ENCODE data around the gene LEMD2. TPM values are rescaled to one million over a fixed set of nuclear protein-coding genes. Genes with fewer than 3 reads are reported as not detected.

LEMD2 gene
- polyA plus RNA-seq, 3 donors = 11.4 to 59.5 (median 13.8) TPM

DNA sequence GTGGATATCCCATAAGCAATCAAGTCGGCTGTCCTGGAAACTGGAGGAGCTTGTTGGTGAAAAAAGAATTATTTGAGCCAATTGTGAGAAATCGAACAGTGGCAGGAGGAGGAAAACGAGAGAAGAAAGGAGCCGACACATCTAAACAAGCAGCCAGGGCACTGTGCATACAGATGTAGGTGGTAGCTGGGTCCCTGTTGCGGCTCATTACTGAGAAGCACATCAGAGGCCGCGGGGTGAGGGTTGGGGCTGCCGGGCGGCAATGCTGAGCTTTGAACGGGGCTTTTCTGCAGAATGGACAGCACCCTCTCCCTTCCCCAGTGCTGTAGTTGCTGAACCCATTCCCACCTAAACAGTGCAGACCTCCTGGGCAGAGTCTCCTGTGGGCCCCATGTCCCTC is 4.1 kb upstream of the LEMD2 start:
- peaks cover 15 to 24% (median 24%) of the 10 kb centered on the region in 3 donors for H3K27me3 Mint-ChIP-seq (ENCODE audit: low read depth in 3 of 3)
- no peaks in the 10 kb centered on the region for H3K36me3 ChIP-seq (replicated peaks in 1 of 2; ENCODE audit: control insufficient read depth in 1 of 2, insufficient read depth in 2 of 2, low read length in 2 of 2)
- H2AFZ ChIP-seq (ENCODE audit: insufficient read depth, low read depth, low read length, poor library complexity, severe bottlenecking) = no peak overlapping the region
- no peak overlapping the region for H3K4me2 ChIP-seq (replicated peaks; ENCODE audit: extremely low read depth, low read length, poor library complexity, severe bottlenecking)
- H3K27ac ChIP-seq (ENCODE audit: low read depth in 1 of 2, low read length in 2 of 2) = no peak overlapping the region
- H3K9me3 Mint-ChIP-seq = peaks cover 0 to under 1% (median 0%) of the 10 kb centered on the region in 7 donors
- peaks cover 0 to 21% of the 10 kb centered on the region in 2 donors for H3K27me3 ChIP-seq (ENCODE audit: control insufficient read depth in 2 of 2, insufficient read depth in 2 of 2, low read length in 2 of 2)
- H3K4me1 Mint-ChIP-seq = peaks cover 6% of the 10 kb centered on the region
- no peak overlapping the region for H3K27ac Mint-ChIP-seq
- no peaks in the 10 kb centered on the region for H3K36me3 Mint-ChIP-seq
- no peaks in the 10 kb centered on the region for H4K20me1 ChIP-seq (ENCODE audit: insufficient read depth, low read length)
- no peak overlapping the region for H3K4me3 ChIP-seq (replicated peaks in 1 of 3; ENCODE audit: low read depth in 2 of 3, low read length in 3 of 3)
- H3K9ac ChIP-seq (ENCODE audit: insufficient read depth, low read length, poor library complexity, severe bottlenecking) = no peak overlapping the region
- no peak overlapping the region for H3K4me3 Mint-ChIP-seq
- H3K4me1 ChIP-seq (ENCODE audit: control insufficient read depth in 1 of 2, insufficient read depth in 2 of 2, low read length in 2 of 2) = peaks cover 4 to 10% of the 10 kb centered on the region in 2 donors
- TF ChIP-seq, protein P1, sequence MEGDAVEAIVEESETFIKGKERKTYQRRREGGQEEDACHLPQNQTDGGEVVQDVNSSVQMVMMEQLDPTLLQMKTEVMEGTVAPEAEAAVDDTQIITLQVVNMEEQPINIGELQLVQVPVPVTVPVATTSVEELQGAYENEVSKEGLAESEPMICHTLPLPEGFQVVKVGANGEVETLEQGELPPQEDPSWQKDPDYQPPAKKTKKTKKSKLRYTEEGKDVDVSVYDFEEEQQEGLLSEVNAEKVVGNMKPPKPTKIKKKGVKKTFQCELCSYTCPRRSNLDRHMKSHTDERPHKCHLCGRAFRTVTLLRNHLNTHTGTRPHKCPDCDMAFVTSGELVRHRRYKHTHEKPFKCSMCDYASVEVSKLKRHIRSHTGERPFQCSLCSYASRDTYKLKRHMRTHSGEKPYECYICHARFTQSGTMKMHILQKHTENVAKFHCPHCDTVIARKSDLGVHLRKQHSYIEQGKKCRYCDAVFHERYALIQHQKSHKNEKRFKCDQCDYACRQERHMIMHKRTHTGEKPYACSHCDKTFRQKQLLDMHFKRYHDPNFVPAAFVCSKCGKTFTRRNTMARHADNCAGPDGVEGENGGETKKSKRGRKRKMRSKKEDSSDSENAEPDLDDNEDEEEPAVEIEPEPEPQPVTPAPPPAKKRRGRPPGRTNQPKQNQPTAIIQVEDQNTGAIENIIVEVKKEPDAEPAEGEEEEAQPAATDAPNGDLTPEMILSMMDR (IDR thresholded peaks at IDR 0.05) = no peak
- 86% methylated on average over 7 of the region's 10 CpGs for WGBS (ENCODE audit: insufficient coverage)
- intact Hi-C loops (cut with micrococcal nuclease) = no loop called here
- no peaks in the 10 kb centered on the region for H3K9me3 ChIP-seq (replicated peaks in 1 of 2; ENCODE audit: control insufficient read depth in 1 of 2, insufficient read depth in 1 of 2, low read length in 2 of 2)
- DNase-seq = no peak
- H3K79me2 ChIP-seq (ENCODE audit: insufficient read depth, low read length) = peaks cover 12% of the 10 kb centered on the region

DNA sequence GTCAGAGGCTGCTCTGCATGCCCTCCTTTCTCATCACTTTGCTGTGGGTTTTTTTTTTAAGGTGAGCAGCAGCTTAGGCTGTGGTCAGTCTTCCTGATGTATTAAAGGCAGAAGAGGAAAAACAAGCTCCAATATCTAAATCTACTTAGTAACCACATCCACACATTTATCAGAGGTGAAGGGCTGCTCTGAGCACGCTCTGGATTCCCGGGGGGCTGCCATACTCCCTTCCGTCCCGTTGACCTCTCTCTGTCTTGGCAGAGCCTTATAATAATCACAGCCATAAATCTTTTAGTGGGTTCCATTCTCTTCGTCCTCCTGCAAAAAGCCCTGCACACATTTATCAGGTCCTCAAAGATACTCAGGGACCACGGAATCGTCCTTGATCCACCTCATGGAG is 2.7 kb upstream of the LEMD2 start:
- Histone ChIP-seq H3K27ac (ENCODE audit: low read depth in 1 of 2, low read length in 2 of 2) (no peak overlapping the region), H3K9me3 (replicated peaks in 1 of 2; ENCODE audit: control insufficient read depth in 1 of 2, insufficient read depth in 1 of 2, low read length in 2 of 2) (no peaks in the 10 kb centered on the region), H3K4me1 (ENCODE audit: control insufficient read depth in 1 of 2, insufficient read depth in 2 of 2, low read length in 2 of 2) (peaks cover 18 to 23% of the 10 kb centered on the region in 2 donors), H3K36me3 (replicated peaks in 1 of 2; ENCODE audit: control insufficient read depth in 1 of 2, insufficient read depth in 2 of 2, low read length in 2 of 2) (peaks cover 0 to 3% of the 10 kb centered on the region in 2 donors), H2AFZ (ENCODE audit: insufficient read depth, low read depth, low read length, poor library complexity, severe bottlenecking) (no peak overlapping the region), H3K9ac (ENCODE audit: insufficient read depth, low read length, poor library complexity, severe bottlenecking) (no peak overlapping the region), H3K4me2 (replicated peaks; ENCODE audit: extremely low read depth, low read length, poor library complexity, severe bottlenecking) (no peak overlapping the region), H4K20me1 (ENCODE audit: insufficient read depth, low read length) (peaks cover 13% of the 10 kb centered on the region), H3K79me2 (ENCODE audit: insufficient read depth, low read length) (peaks cover 24% of the 10 kb centered on the region), H3K27me3 (ENCODE audit: control insufficient read depth in 2 of 2, insufficient read depth in 2 of 2, low read length in 2 of 2) (peaks cover 0 to 21% of the 10 kb centered on the region in 2 donors), H3K4me3 (replicated peaks in 1 of 3; ENCODE audit: low read depth in 2 of 3, low read length in 3 of 3) (no peak overlapping the region)
- WGBS (ENCODE audit: insufficient coverage) = 90% methylated on average over 5 of the region's 7 CpGs
- Mint-ChIP-seq H3K4me3 (peak overlapping the region in 1 of 2 donors; percentile 3), H3K27ac (no peak overlapping the region), H3K4me1 (peaks cover 20% of the 10 kb centered on the region), H3K9me3 (peaks cover 0 to 1% (median 0%) of the 10 kb centered on the region in 7 donors), H3K27me3 (ENCODE audit: low read depth in 3 of 3) (peaks cover 9 to 17% (median 16%) of the 10 kb centered on the region in 3 donors), H3K36me3 (peaks cover 1 to 3% of the 10 kb centered on the region in 2 donors)
- TF ChIP-seq, protein P1 (IDR thresholded peaks at IDR 0.05) = no peak
- no peak for DNase-seq
- intact Hi-C loops (cut with micrococcal nuclease) = no loop called here

Measured in CD14-positive monocyte (primary cell).